ENCODE data around the gene DMD. TPM values are rescaled to one million over a fixed set of nuclear protein-coding genes. Genes with fewer than 3 reads are reported as not detected.
A peak's percentile ranks its signal among the peaks of the same experiment; 100 is the strongest.
"Not testable (repeated sequence)": the region's sequence is repeated elsewhere in the genome, so short reads cannot be mapped to it uniquely, and the experiment has no call there.

DMD gene
- total RNA-seq, 1 donor from 2014 or later = 4.0 TPM

- DNase-seq (ENCODE audit: low read depth) = no peak
Measured at GRCh38 chrX:31443654-31444053, 1767.7 kb downstream of the DMD start.

- no peak for DNase-seq (ENCODE audit: low read depth)
Measured at GRCh38 chrX:31440546-31440945, 1770.8 kb downstream of the DMD start.

GRCh38 chrX:31436424-31436823 is 1774.9 kb downstream of the DMD start:
- no peak for DNase-seq (ENCODE audit: low read depth)

- DNase-seq (ENCODE audit: low read depth) = peak; percentile 4
Measured at GRCh38 chrX:31435592-31435991, 1775.8 kb downstream of the DMD start.

GRCh38 chrX:31433856-31434255 is 1777.5 kb downstream of the DMD start:
- DNase-seq (ENCODE audit: low read depth) = no peak

DNA sequence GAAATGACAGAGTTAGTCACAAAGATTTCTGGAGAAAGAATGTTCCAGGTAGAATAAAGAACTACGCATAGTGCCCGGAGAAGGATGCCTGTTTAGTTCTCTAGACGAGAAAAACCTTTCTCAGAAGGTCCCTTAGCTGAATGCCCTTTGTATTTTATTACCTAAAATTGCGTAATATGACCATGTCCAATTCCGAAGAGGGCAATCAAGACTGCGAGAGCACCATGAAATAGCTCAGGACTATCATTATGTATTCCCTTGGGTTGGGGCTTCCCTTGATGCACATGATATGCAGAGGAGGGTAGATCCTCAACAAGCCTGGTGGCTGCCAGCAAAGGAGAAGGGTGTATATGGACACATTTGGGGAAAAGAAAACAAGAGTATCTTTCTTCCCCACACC is 1781.4 kb downstream of the DMD start:
- no peak for DNase-seq (ENCODE audit: low read depth)

DNA sequence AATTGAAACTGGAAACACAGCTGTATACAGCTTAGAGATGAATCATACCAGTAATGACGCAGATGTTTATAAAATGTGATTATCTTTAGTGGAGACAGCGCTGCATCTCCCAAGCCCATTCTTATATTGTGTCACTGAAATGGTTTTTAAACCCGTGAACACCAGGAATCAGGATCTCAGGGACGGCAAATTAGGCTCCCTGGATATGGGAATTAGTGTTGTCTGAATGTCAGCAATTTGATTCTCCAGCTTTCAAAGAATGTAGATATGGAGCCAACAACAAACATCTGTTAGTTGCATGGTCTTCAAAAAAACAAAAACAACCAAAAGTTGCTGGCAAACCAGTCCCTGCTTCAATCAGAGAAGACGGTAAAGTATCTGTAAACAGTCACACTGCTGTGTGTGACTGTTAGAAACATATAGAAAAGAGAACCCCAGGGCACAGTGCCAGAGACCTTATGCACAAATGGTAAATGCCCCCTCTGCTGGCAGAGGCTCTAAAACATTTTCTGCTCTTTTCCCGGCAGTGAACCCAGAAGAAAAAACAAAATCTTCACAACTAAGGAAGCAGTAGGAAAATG is 1787.7 kb downstream of the DMD start:
- peak; percentile 22 for DNase-seq (ENCODE audit: low read depth)

DNA sequence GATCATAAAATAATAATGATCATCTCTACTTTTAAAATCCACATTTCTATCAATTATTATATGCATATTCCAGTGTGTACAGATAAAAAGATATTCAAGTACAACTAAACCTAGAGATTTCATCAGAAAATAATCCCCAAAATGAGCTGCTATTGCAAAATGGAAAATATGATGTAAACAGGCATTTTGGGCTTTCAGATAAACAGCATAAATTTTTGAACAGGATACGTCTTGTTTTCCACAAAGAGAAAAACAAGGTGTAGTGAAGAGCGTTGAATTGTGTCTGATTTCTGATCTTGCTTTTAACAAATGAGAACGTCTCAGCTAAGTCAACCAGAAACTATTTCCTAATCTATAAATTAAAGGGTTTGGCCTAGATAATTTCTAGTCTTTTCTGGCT is 1789.9 kb downstream of the DMD start:
- no peak for DNase-seq (ENCODE audit: low read depth)

DNA sequence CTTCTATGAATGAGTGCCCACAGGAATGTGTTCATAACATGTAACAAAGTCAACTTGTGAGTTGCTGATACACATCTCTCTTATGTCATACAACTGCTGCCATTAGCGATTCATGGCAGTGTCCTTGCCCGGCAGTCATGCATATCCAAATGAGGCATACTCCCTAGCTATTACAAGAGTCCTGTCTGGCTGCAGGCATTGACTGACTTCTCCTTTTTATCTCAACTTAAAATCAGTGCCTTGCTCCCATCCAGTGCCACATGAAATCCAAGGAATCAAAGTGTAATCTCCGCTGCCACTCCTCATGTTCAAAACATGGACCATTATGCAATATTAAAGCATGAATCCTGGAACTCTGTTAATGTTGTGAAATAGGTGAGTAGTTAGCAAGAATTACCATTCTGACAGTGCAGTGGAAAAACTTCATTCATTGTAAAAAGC is 1790.6 kb downstream of the DMD start:
- peak; percentile 85 for DNase-seq (ENCODE audit: low read depth)

DNA sequence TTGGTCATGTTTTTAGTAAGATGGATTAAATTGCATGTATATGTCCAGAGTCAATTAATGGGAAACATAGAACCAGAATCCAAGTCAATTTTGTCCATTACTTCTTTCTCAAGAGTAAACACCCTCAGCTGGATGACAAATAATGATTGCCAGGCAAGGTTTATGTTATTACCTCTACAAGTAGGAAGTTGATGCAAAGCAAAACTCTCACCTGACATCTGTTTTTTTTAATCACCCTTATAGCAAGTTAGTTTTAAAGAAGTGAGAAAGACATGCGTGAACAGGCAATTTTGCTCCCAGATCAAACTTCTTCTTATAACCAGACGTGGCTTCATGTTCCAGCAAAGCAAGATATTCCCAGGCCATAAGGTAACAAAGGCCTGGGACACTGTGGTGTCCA is 1791.0 kb downstream of the DMD start:
- DNase-seq (ENCODE audit: low read depth) = no peak

GRCh38 chrX:31397119-31397518 is 1814.2 kb downstream of the DMD start:
- DNase-seq (ENCODE audit: low read depth) = no peak

DNA sequence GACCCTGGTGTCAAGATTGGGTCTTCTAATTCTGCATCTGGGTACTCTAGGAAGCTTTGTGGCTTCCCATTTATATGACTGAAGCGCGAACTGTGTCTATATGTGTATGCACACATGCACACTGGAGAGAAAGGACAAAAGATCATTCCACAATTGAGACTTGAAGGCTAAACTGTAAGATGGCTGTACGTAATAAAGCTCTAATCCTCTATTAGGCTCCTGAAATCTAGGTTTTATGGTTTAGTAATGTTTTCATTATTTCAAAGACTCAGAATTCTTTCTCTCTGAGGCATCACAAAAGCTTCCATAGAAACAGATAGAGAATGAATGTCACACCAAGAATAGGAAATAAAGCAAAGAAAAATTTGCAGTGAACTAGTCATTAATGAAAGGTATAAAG is 1818.8 kb downstream of the DMD start:
- no peak for DNase-seq (ENCODE audit: low read depth)

- DNase-seq (ENCODE audit: low read depth) = no peak
Measured at GRCh38 chrX:31388946-31389345, 1822.4 kb downstream of the DMD start.

- DNase-seq (ENCODE audit: low read depth) = no peak
Measured at GRCh38 chrX:31384471-31384870, 1826.9 kb downstream of the DMD start.

GRCh38 chrX:31383991-31384390 is 1827.4 kb downstream of the DMD start:
- DNase-seq (ENCODE audit: low read depth) = no peak

GRCh38 chrX:31378973-31379372 is 1832.4 kb downstream of the DMD start:
- DNase-seq (ENCODE audit: low read depth) = not testable (repeated sequence)

GRCh38 chrX:31377821-31378220 is 1833.5 kb downstream of the DMD start:
- not testable (repeated sequence) for DNase-seq (ENCODE audit: low read depth)

GRCh38 chrX:31376408-31377022 is 1834.8 kb downstream of the DMD start:
- DNase-seq (ENCODE audit: low read depth) = no peak

DNA sequence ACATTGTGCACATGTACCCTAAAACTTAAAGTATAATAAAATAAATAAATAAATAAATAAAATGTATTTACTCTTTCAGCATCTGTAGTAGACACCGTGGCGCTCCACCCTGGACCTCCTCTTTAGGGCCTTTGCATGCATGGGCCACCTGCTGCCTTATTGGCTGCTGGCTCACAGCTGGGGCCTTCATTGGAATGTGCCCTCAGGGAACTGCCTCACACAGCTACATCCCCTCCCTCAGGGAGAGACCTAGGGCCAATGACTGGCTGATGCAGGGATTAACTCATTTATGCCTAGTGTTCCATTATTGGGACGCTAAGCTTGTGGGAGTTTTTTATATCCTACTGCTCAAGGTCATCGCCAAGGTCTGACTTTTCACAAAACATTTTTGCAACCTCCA is 1836.6 kb downstream of the DMD start:
- no peak for DNase-seq (ENCODE audit: low read depth)

DNA sequence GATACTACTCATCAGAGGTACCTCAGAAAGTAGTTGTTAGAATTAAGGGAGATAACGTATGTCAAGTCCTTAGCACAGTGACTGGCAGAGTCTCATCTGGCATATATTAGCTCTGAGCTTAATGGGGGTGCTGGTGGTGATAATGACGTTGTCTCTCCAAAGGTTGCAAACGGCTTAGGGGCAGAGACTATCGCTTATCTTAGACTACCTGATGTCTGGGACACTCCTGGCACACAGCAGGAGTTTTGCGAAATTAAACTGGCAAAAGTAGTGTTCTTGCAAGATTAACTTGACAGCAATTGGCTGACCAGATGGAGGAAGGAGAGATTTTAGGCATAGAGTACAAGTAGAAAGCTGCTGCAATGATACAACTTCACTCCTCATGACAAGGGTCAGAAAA is 1839.4 kb downstream of the DMD start:
- DNase-seq (ENCODE audit: low read depth) = no peak

GRCh38 chrX:31367816-31368215 is 1843.5 kb downstream of the DMD start:
- DNase-seq (ENCODE audit: low read depth) = no peak

DNA sequence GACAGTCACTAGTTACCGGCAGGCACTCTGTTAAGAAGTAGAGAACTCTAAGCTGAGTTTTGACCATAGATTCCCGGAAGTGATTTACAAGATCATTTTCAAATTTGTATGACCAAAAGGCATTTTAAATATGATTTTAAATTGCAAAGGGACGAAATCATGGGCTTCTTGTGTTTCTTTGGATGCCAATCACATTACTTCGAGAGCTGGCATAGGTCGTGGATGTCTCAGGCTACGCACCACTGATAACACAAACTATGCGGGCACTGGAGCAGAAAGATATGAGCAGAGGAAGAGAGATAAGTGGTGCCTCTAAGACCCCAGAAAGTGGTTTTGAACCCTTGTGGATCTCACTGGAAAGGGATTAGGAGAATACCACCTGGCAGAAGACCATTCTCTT is 1845.3 kb downstream of the DMD start:
- peak; percentile 12 for DNase-seq (ENCODE audit: low read depth)

- no peak for DNase-seq (ENCODE audit: low read depth)
Measured at GRCh38 chrX:31356275-31357212, 1854.8 kb downstream of the DMD start.
